ENCODE results near the gene DMRTC2. TPM values are rescaled to one million over a fixed set of nuclear protein-coding genes. Genes with fewer than 3 reads are reported as not detected.

DMRTC2 gene
- total RNA-seq, 1 experiment from 2014 or later, result not detected

DNA sequence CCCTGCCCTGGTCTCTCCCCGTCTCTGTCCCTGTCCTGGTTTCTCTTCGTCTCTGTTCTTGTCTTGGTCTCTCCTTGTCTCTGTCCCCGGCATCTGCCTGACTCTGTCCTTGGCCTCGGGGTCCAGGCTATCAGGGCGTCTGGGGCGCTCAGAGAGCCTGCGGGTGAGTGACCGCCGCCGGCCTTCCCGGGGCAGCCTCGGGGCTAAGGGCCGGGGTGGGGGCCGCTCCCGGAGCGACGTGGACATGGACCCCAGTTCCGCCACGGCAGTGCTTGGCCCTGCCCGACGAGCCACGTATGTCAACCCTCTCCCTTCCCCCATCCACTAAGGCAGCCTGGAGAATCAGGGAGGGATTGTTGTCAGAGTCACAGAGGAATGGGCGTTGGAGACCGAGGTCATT lies 53.0 kb downstream of the DMRTC2 start (continued):
- TF ChIP-seq ELF1 (IDR thresholded peaks at IDR 0.05; ENCODE audit: borderline replicate concordance, low read depth), result no peak
- no peak for TF ChIP-seq SRF (IDR thresholded peaks at IDR 0.05; ENCODE audit: low read depth)
- no peak for TF ChIP-seq ZNF274 (IDR thresholded peaks at IDR 0.05; ENCODE audit: low read depth, low read length)
- no peak for TF ChIP-seq CBX3 (IDR thresholded peaks at IDR 0.05; ENCODE audit: low read depth)
- no peak for TF ChIP-seq JUND (IDR thresholded peaks at IDR 0.05)
- no peak for TF ChIP-seq POLR2AphosphoS5 (IDR thresholded peaks at IDR 0.05; ENCODE audit: low read depth, low read length)

DNA sequence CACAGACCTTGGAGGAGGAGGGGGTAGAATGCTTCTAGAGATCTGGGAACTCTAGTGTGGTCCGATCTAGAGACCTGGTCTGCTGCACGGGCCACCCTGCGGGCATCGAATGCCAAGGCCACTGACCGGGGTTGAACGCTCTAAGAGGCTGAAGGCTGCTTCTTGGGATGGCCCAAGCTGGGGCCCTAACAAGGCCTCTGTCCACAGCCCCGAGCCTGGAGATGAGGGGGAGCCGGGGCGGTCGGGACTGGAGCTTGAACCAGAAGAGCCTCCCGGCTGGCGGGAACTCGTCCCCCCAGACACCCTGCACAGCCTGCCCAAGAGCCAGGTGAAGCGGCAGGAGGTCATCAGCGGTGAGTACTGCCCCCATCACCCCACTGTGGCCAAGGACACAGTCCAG lies 53.4 kb downstream of the DMRTC2 start:
- Histone ChIP-seq H4K20me1 (ENCODE audit: insufficient read depth) (no peaks in the 10 kb centered on the region), H2AFZ (ENCODE audit: low read depth, low read length, poor library complexity, severe bottlenecking) (no peak overlapping the region), H3K9me2 (ENCODE audit: insufficient read depth) (no peaks in the 10 kb centered on the region), H3K9ac (ENCODE audit: low read length) (no peak overlapping the region), H3K4me1 (ENCODE audit: control insufficient read depth in 1 of 2, insufficient read depth in 2 of 2, low read length in 2 of 2) (no peaks in the 10 kb centered on the region), H3K9me3 (ENCODE audit: control insufficient read depth in 1 of 2, insufficient read depth in 1 of 2, low read depth in 1 of 2, low read length in 2 of 2) (no peaks in the 10 kb centered on the region), H3K27me3 (ENCODE audit: insufficient read depth, low read length) (no peaks in the 10 kb centered on the region), H3K4me2 (ENCODE audit: low read length) (no peak overlapping the region), H3K4me3 (replicated peaks in 1 of 2; ENCODE audit: low read depth in 1 of 2, low read length in 2 of 2) (no peak overlapping the region), H3K27ac (ENCODE audit: low read depth, low read length) (no peak overlapping the region), H3K79me2 (ENCODE audit: insufficient read depth, low read length) (no peaks in the 10 kb centered on the region), H3K36me3 (ENCODE audit: control insufficient read depth in 1 of 2, insufficient read depth in 2 of 2, low read length in 2 of 2) (peaks cover 40 to 43% of the 10 kb centered on the region in 2 experiments; a peak in 3 of 4 replicates)
- BruUV-seq (replicated peaks), result no TSS peak
- ChIA-PET RAD21 (ENCODE audit: low non-redundant PET in 1 of 2, low total read pairs in 2 of 2, uncharacterized antibody in 2 of 2, unreplicated experiment in 2 of 2) (no interaction called here), POLR2A (no interaction called here), CTCF (no interaction called here)
- intact Hi-C loops (cut with micrococcal nuclease), result no loop called here
- no peak for TF ChIP-seq JUND (IDR thresholded peaks at IDR 0.05)
- no peak for TF ChIP-seq YY1 (IDR thresholded peaks at IDR 0.05; ENCODE audit: extremely low read depth, insufficient replicate concordance, low read depth, low read length)
- TF ChIP-seq, protein P1, sequence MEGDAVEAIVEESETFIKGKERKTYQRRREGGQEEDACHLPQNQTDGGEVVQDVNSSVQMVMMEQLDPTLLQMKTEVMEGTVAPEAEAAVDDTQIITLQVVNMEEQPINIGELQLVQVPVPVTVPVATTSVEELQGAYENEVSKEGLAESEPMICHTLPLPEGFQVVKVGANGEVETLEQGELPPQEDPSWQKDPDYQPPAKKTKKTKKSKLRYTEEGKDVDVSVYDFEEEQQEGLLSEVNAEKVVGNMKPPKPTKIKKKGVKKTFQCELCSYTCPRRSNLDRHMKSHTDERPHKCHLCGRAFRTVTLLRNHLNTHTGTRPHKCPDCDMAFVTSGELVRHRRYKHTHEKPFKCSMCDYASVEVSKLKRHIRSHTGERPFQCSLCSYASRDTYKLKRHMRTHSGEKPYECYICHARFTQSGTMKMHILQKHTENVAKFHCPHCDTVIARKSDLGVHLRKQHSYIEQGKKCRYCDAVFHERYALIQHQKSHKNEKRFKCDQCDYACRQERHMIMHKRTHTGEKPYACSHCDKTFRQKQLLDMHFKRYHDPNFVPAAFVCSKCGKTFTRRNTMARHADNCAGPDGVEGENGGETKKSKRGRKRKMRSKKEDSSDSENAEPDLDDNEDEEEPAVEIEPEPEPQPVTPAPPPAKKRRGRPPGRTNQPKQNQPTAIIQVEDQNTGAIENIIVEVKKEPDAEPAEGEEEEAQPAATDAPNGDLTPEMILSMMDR (IDR thresholded peaks at IDR 0.05 in 2 of 3, conservative IDR thresholded peaks at IDR 0.05 in 1 of 3; ENCODE audit: borderline replicate concordance in 1 of 3, insufficient read depth in 1 of 3, low read depth in 2 of 3, low read length in 2 of 3), result no peak
- TF ChIP-seq RAD21 (IDR thresholded peaks at IDR 0.05; ENCODE audit: low read depth), result no peak
- TF ChIP-seq, protein P2, sequence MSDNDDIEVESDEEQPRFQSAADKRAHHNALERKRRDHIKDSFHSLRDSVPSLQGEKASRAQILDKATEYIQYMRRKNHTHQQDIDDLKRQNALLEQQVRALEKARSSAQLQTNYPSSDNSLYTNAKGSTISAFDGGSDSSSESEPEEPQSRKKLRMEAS (IDR thresholded peaks at IDR 0.05), result no peak
- TF ChIP-seq, protein P3, sequence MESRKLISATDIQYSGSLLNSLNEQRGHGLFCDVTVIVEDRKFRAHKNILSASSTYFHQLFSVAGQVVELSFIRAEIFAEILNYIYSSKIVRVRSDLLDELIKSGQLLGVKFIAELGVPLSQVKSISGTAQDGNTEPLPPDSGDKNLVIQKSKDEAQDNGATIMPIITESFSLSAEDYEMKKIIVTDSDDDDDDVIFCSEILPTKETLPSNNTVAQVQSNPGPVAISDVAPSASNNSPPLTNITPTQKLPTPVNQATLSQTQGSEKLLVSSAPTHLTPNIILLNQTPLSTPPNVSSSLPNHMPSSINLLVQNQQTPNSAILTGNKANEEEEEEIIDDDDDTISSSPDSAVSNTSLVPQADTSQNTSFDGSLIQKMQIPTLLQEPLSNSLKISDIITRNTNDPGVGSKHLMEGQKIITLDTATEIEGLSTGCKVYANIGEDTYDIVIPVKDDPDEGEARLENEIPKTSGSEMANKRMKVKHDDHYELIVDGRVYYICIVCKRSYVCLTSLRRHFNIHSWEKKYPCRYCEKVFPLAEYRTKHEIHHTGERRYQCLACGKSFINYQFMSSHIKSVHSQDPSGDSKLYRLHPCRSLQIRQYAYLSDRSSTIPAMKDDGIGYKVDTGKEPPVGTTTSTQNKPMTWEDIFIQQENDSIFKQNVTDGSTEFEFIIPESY (IDR thresholded peaks at IDR 0.05; ENCODE audit: extremely low read depth, insufficient replicate concordance, low read length), result no peak
- TF ChIP-seq SIN3A (IDR thresholded peaks at IDR 0.05; ENCODE audit: low read depth), result no peak
- no peak for TF ChIP-seq ELF1 (IDR thresholded peaks at IDR 0.05; ENCODE audit: borderline replicate concordance, low read depth)
- ATAC-seq, result no peak
- DNase-seq (ENCODE audit: low read depth, low spot score), result no peak

Small RNA genes lying within 50 kb of the gene (microRNA-seq; reads per million reads assigned to microRNA genes)
- gene MIR6797 (ENCODE audit: borderline number of aligned reads), result 1.6 reads per million

Other genes starting within 250 kb of the DMRTC2 start
- not detected for gene CEACAM4, start 218.0 kb upstream of the DMRTC2 start, total RNA-seq (2021; ENCODE audit: unreplicated experiment)
- gene CEACAM7, start 156.8 kb upstream of the DMRTC2 start, total RNA-seq (2021; ENCODE audit: unreplicated experiment), result not detected
- 0.22 TPM for gene CEACAM5, start 136.4 kb upstream of the DMRTC2 start, total RNA-seq (2021; ENCODE audit: unreplicated experiment)
- 0.59 TPM for gene CEACAM6, start 89.5 kb upstream of the DMRTC2 start, total RNA-seq (2021; ENCODE audit: unreplicated experiment)
- not detected for gene CEACAM3, start 48.5 kb upstream of the DMRTC2 start, total RNA-seq (2021; ENCODE audit: unreplicated experiment)
- gene LYPD4, start 359 bp upstream of the DMRTC2 start, total RNA-seq (2021; ENCODE audit: unreplicated experiment), result not detected
- 3,020 TPM for gene RPS19, start 15.2 kb downstream of the DMRTC2 start, total RNA-seq (2021; ENCODE audit: unreplicated experiment)
- gene CD79A, start 32.2 kb downstream of the DMRTC2 start, total RNA-seq (2021; ENCODE audit: unreplicated experiment), result 0.69 TPM
- gene ARHGEF1, start 38.1 kb downstream of the DMRTC2 start, total RNA-seq (2021; ENCODE audit: unreplicated experiment), result 110 TPM
- gene ERFL, start 83.4 kb downstream of the DMRTC2 start, total RNA-seq (2021; ENCODE audit: unreplicated experiment), result 0.79 TPM
- 66.3 TPM for gene RABAC1, start 114.3 kb downstream of the DMRTC2 start, total RNA-seq (2021; ENCODE audit: unreplicated experiment)
- gene ATP1A3, start 149.2 kb downstream of the DMRTC2 start, total RNA-seq (2021; ENCODE audit: unreplicated experiment), result 34.7 TPM
- gene GRIK5, start 225.2 kb downstream of the DMRTC2 start, total RNA-seq (2021; ENCODE audit: unreplicated experiment), result 1.7 TPM
- gene ZNF574, start 231.1 kb downstream of the DMRTC2 start, total RNA-seq (2021; ENCODE audit: unreplicated experiment), result 24.6 TPM

All from HCT116 (cell line).